Panc1 (cell line): ENCODE results near the gene GOLGB1. TPM values are rescaled to one million over a fixed set of nuclear protein-coding genes. Genes with fewer than 3 reads are reported as not detected.

ENCODE experiments used
- ATAC-seq: fragments of 200-7000 bp; cut with Tn5 transposase; 2 replicates; pipeline ENCODE4 v1.9.1; 2020; ENCODE audit warnings: mild to moderate bottlenecking, moderate library complexity
- BruUV-seq: library from RNA; stranded (reverse); fragments of 400-500 nt; replicated peaks from 2 replicates; lab custom pipeline; 2021; lab: Mats Ljungman, UMichigan
- CTCF ChIA-PET: fragments of 300-600 bp; sonication (Branson Sonifier 250); formaldehyde crosslinking; loops from one replicate; lab custom pipeline; 2022; ENCODE audit warnings: antibody characterized with exemption; lab: Charles Lee
- POLR2A ChIA-PET: fragments of 300-600 bp; sonication (Branson Sonifier 250); formaldehyde crosslinking; loops from one replicate; lab custom pipeline; 2022; ENCODE audit warnings: antibody characterized with exemption; lab: Charles Lee
- DNase-seq: peaks from one replicate; pipeline ENCODE4 v3.0.0-alpha.2; 2010; ENCODE audit warnings: low read depth, low spot score
- H3K27ac ChIP-seq: 2 replicates; pipeline ENCODE4 v1.5.1; 2011; ENCODE audit warnings: mild to moderate bottlenecking, low read length, inconsistent platforms
- H3K27me3 ChIP-seq: fragments of 200-500 bp; sonication (Bioruptor generic); 2 replicates; pipeline ENCODE4 v1.6.0; 2014; ENCODE audit warnings: low read length, inconsistent platforms; ENCODE audit not compliant: control insufficient read depth, insufficient read depth
- H3K36me3 ChIP-seq: fragments of 200-500 bp; sonication (Bioruptor generic); 2 replicates; pipeline ENCODE4 v1.5.1; 2014; ENCODE audit warnings: inconsistent platforms, mild to moderate bottlenecking, low read length, moderate library complexity; ENCODE audit not compliant: control insufficient read depth, insufficient read depth
- H3K4me1 ChIP-seq: 2 replicates; pipeline ENCODE4 v1.5.1; 2011; ENCODE audit warnings: inconsistent platforms, mild to moderate bottlenecking, low read length, moderate library complexity; ENCODE audit not compliant: control insufficient read depth, insufficient read depth
- H3K4me3 ChIP-seq, 2 experiments: 2 replicates each; pipeline ENCODE4 v1.5.1; 2011 to 2012; ENCODE audit warnings: low read depth in 2 of 2, low read length in 2 of 2, mild to moderate bottlenecking in 2 of 2, inconsistent platforms in 1 of 2, moderate library complexity in 1 of 2
- H3K9me3 ChIP-seq: fragments of 200-500 bp; sonication (Bioruptor generic); 2 replicates; pipeline ENCODE4 v1.5.1; 2014; ENCODE audit warnings: low read depth, mild to moderate bottlenecking, inconsistent platforms, low read length, moderate library complexity; ENCODE audit not compliant: control insufficient read depth, insufficient read depth
- CTCF ChIP-seq: fragments of 450-650 bp; IDR thresholded peaks from 2 replicates; pipeline ENCODE4 v1.5.1; 2017; ENCODE audit warnings: mild to moderate bottlenecking
- POLR2AphosphoS5 ChIP-seq: IDR thresholded peaks from 2 replicates; pipeline ENCODE4 v1.6.1; 2012; ENCODE audit warnings: mild to moderate bottlenecking, low read depth, low read length, moderate library complexity
- SIN3A ChIP-seq: IDR thresholded peaks from 2 replicates; pipeline ENCODE4 v1.6.1; 2012; ENCODE audit warnings: low read depth, mild to moderate bottlenecking, low read length, moderate library complexity, borderline replicate concordance; ENCODE audit not compliant: insufficient read depth
- TCF7L2 ChIP-seq: IDR thresholded peaks from 2 replicates; pipeline ENCODE4 v1.6.1; 2011; ENCODE audit warnings: mild to moderate bottlenecking, low read depth, low read length, inconsistent platforms
- in situ Hi-C: cut with HindIII; loops from 2 replicates; pipeline ENCODE4 v1.10.0; 2016; ENCODE audit warnings: low sequenced_read_pairs, low pct_unique_long_range_greater_than_20kb
- intact Hi-C: fragments of 100-400 bp; cut with micrococcal nuclease; formaldehyde crosslinking; loops from one replicate; pipeline ENCODE4 v1.10.0; 2022; ENCODE audit not compliant: unreplicated experiment
- total RNA-seq: library from RNA; stranded (reverse); gene quantifications from one replicate; pipeline ENCODE4 v1.2.1, GENCODE V29; 2021; ENCODE audit not compliant: unreplicated experiment
- TF ChIP-seq, protein P1 (sequence below), 2 experiments: IDR thresholded peaks; 2 replicates each; pipeline ENCODE4 v1.6.1; 2011 to 2012; ENCODE audit warnings: low read depth in 2 of 2, control low read depth in 1 of 2, low read length in 1 of 2, mild to moderate bottlenecking in 1 of 2, moderate library complexity in 1 of 2; ENCODE audit not compliant: insufficient read depth in 1 of 2

Gene GOLGB1
- total RNA-seq, 1 experiment from 2014 or later = 49.7 TPM

GRCh38 chr3:121720163-121720562, 29.4 kb downstream of the GOLGB1 start:
- TSS peak; percentile 60 for BruUV-seq
- ATAC-seq (no peak), DNase-seq (no peak)
- no peaks in the 10 kb centered on the region for H3K9me3 ChIP-seq
- intact Hi-C loops (no loop called here), in situ Hi-C loops (no loop called here)
- TF ChIP-seq POLR2AphosphoS5 = no peak
- TF ChIP-seq, protein P1, sequence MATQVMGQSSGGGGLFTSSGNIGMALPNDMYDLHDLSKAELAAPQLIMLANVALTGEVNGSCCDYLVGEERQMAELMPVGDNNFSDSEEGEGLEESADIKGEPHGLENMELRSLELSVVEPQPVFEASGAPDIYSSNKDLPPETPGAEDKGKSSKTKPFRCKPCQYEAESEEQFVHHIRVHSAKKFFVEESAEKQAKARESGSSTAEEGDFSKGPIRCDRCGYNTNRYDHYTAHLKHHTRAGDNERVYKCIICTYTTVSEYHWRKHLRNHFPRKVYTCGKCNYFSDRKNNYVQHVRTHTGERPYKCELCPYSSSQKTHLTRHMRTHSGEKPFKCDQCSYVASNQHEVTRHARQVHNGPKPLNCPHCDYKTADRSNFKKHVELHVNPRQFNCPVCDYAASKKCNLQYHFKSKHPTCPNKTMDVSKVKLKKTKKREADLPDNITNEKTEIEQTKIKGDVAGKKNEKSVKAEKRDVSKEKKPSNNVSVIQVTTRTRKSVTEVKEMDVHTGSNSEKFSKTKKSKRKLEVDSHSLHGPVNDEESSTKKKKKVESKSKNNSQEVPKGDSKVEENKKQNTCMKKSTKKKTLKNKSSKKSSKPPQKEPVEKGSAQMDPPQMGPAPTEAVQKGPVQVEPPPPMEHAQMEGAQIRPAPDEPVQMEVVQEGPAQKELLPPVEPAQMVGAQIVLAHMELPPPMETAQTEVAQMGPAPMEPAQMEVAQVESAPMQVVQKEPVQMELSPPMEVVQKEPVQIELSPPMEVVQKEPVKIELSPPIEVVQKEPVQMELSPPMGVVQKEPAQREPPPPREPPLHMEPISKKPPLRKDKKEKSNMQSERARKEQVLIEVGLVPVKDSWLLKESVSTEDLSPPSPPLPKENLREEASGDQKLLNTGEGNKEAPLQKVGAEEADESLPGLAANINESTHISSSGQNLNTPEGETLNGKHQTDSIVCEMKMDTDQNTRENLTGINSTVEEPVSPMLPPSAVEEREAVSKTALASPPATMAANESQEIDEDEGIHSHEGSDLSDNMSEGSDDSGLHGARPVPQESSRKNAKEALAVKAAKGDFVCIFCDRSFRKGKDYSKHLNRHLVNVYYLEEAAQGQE (IDR thresholded peaks at IDR 0.05; ENCODE audit: insufficient read depth in 1 of 2, low read depth in 2 of 2, low read length in 1 of 2) = no peak
- no peaks in the 10 kb centered on the region for H3K27me3 ChIP-seq
- ChIA-PET POLR2A (interaction anchor here (1.1 kb wide), 1 partner anchor 33 kb away, joined by 4 read pairs; no protein-coding TSS in a partner anchor), CTCF (no interaction called here)
- H3K27ac ChIP-seq = no peak overlapping the region
- H3K36me3 ChIP-seq = peaks cover 24% of the 10 kb centered on the region
- no peaks in the 10 kb centered on the region for H3K4me1 ChIP-seq
- H3K4me3 ChIP-seq = no peak overlapping the region

- TF ChIP-seq CTCF (no peak), TCF7L2 (no peak), SIN3A (no peak), POLR2AphosphoS5 (no peak)
- TF ChIP-seq, protein P1 (IDR thresholded peaks at IDR 0.05; ENCODE audit: insufficient read depth in 1 of 2, low read depth in 2 of 2, low read length in 1 of 2) = no peak
- CTCF ChIA-PET = interaction anchor here (0.6 kb wide), 1 partner anchor 1059 kb away, joined by 3 read pairs; no protein-coding TSS in a partner anchor
- DNase-seq = no peak
- intact Hi-C loops (no loop called here), in situ Hi-C loops (no loop called here)
- Histone ChIP-seq H3K27me3 (no peaks in the 10 kb centered on the region), H3K27ac (no peak overlapping the region), H3K4me1 (no peaks in the 10 kb centered on the region), H3K4me3 (no peak overlapping the region), H3K9me3 (no peaks in the 10 kb centered on the region), H3K36me3 (peaks cover 24% of the 10 kb centered on the region)
- ATAC-seq = no peak
- no TSS peak for BruUV-seq
- POLR2A ChIA-PET = no interaction called here
These were observed 30.1 kb downstream of the GOLGB1 start for GRCh38 chr3:121719423-121719822.
